Measurements from ENCODE around the gene ZFYVE21. TPM values are rescaled to one million over a fixed set of nuclear protein-coding genes. Genes with fewer than 3 reads are reported as not detected.
A peak's percentile ranks its signal among the peaks of the same experiment; 100 is the strongest.
"Not testable (repeated sequence)": the region's sequence is repeated elsewhere in the genome, so short reads cannot be mapped to it uniquely, and the experiment has no call there.

The ZFYVE21 gene
- total RNA-seq (2014; rRNA removed; shearing (Covaris generic)) = 34.5 and 37.0 TPM in 2 replicates

GRCh38 chr14:103715052-103716000, at the start of gene ZFYVE21, which contains the start of gene XRCC3:
TSS of gene ZFYVE21 (plus strand) at chr14:103715810. CDS start at chr14:103715842, 32 bp downstream.
TSS of gene XRCC3 (minus strand) at chr14:103715451. CDS start at chr14:103711087, 4,364 bp downstream.
- DNase-seq (ENCODE audit: low read depth) = peak; percentile 97

- no peak for DNase-seq (ENCODE audit: low read depth)
Measured at GRCh38 chr14:103667671-103668070, 47.9 kb upstream of the ZFYVE21 start.

DNA sequence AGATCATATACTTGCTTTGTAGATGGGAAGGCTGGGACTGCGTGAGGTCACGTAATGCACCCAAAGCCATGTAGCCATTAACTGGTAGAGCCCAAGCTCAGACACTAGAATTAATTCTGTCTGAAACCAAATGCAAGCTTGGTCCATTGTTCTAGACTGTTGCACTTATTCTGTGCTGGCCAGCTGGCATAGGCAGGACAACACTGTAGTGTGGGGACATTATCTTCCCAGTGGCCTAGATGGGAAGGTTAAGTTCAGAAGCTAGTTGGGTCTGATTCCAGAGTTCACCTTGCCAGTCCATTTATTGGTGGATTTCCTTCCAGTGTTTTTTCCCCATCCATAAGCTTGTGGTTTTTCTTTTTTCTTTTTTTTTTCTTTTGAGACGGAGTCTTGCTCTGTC, 47.5 kb upstream of the ZFYVE21 start:
- no peak for DNase-seq (ENCODE audit: low read depth)

DNA sequence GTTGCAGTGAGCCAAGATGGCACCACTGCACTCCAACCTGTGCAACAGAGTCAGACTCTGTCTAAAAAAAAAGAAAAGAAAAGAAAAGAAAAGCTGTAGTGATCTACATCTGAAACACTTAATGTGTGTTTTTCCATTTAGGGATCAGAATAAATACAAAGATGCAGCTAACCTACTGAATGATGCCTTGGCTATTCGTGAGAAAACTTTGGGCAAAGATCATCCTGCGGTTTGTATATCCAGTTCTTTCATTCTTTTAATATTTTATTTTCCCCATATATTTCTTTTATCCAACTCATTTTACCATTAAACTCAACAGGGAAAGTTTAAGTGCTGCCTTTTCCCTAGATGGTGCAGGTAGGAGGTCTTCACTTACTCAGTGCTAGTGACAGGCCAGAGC, 46.2 kb upstream of the ZFYVE21 start:
- DNase-seq (ENCODE audit: low read depth) = no peak

- no peak for DNase-seq (ENCODE audit: low read depth)
Measured at GRCh38 chr14:103671911-103672310, 43.7 kb upstream of the ZFYVE21 start.

- no peak for DNase-seq (ENCODE audit: low read depth)
Measured at GRCh38 chr14:103675957-103676356, 39.7 kb upstream of the ZFYVE21 start.

DNA sequence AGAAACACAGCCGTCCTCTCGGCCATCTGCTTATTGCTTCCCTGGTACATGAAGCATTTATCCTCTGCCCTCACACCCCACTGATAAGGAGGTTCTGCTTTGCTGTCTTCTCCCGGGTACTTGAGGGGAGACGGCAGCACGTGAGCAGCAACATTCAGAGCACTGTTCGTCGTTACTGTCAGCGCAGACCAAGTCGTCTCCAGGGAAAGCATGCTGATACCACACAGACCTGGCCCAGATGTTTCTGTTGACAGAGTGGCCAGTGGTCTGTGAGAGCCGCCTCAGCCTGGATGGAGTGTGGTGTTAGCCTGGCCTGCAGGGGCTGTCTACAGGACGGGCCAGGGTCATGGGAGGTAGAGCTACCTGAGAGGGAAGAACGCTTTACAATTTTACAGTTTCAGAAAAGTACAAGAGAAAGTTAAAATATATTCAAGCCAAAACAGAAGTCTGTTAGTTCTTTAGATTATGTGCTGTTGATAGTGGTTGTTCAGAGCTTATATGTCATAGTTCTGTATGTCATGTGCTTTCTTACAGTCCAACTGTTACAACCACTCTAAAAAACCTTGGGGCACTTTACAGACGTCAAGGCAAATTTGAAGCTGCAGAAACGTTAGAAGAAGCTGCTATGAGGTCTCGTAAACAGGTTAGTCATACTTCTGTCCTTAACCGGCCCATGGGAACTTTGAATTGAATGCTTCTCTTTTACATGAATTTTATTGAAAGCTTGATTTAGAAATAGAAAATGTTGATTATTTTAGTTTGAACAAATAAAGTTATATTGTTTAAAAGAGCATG, 38.5 kb upstream of the ZFYVE21 start:
- no peak for DNase-seq (ENCODE audit: low read depth)

DNA sequence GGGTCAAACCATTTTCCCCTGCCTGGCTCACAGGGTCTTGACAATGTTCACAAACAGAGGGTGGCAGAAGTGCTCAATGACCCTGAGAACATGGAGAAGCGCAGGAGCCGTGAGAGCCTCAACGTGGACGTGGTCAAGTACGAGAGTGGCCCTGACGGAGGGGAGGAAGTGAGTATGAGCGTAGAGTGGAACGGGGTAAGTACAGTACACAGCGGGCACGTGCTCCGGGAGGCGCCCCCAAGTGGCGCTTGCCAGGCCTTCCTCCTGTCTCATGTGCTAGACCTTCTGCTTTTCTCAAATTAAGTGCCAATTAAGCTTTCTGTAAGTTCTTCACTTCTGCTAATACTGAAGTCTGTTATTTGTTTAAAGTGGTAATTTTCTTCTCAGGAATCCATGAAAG, 36.3 kb upstream of the ZFYVE21 start:
- DNase-seq (ENCODE audit: low read depth) = no peak

GRCh38 chr14:103680491-103681231, 34.9 kb upstream of the ZFYVE21 start:
- no peak for DNase-seq (ENCODE audit: low read depth)

- DNase-seq (ENCODE audit: low read depth) = no peak
Measured at GRCh38 chr14:103683139-103683538, 32.5 kb upstream of the ZFYVE21 start.

GRCh38 chr14:103684471-103684870, 31.1 kb upstream of the ZFYVE21 start:
- no peak for DNase-seq (ENCODE audit: low read depth)

DNA sequence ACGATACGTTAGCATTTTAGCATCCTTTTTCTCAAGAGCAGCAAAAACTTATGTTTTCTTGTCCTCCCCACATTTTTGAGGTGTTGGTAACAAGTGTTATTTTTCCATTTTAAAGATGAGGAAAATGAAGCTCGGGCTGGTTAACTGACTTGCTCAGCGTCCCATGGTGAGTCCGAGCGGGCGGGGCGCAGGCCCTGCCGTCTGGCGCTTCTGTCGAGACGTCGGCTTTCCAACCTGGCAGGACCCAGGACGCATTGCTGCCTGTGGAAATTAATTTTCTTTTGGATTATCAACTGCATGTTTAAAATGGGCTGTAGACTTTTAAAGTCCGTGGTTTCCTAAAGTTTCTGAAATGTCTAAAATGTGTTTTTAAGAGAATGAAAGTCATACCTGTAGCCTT, 30.7 kb upstream of the ZFYVE21 start:
- no peak for DNase-seq (ENCODE audit: low read depth)

- DNase-seq (ENCODE audit: low read depth) = no peak
Measured at GRCh38 chr14:103685276-103686211, 30.1 kb upstream of the ZFYVE21 start.

GRCh38 chr14:103686831-103687485, 28.7 kb upstream of the ZFYVE21 start:
- DNase-seq (ENCODE audit: low read depth) = no peak

DNA sequence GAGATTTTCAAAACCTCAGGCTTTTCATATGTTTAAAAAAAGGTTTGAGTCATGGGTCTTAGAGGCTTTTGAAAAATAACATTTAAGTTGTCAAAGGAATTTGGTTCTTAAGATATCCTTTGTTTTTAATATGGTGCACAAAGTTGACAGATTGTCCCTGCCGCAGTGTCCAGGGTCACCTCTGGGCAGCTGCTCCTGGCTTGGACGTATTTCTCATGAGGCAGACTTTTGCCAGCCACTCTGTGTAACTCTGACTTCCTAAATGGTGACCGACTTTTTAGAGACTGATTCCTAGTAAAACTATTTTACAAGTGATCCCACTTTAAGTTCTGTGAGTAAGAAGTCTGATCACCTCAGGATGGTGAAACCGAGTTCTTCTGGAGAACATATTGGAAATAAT, 27.9 kb upstream of the ZFYVE21 start:
- DNase-seq (ENCODE audit: low read depth) = no peak

DNA sequence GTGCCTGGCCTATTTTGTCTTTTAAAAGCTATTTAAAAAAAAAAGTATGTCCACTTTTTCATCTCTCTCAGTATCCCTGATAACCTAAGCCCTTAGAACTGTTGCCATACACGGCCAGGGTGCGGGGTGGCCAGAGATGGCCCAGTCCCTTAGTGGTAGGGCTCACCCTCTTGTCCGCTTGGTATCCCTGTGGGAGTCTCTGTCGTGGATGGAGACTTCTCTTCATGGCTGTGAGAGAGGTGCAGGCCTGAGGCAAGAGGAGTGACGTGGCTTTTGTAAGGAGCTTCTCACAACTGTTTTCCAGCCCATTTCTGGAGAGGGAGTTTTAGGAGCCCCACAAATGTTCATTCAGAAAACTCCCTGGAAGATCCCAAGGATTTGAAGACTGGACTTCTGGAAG, 27.2 kb upstream of the ZFYVE21 start:
- DNase-seq (ENCODE audit: low read depth) = no peak

GRCh38 chr14:103688906-103689902, 26.4 kb upstream of the ZFYVE21 start:
- peak; percentile 49 for DNase-seq (ENCODE audit: low read depth)

DNA sequence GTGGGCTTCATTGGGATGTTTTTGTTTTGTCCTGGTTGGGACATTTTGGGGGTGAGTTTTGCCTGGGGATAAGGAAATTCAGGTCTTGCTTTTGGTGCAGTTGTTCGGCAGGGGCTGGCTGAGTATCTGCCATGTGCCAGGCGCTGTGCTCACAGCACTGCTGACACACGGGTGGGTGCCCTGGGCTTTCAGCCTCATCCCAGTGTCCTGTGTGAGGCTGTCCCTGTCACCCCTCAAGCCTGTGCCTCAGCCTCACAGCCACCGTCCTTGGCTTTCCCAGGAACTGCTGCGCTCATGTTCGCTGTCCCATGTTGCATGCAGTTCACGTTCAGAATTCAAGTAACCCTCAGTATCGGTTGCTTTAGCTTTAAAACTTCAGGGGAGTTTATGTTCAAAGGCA, 25.3 kb upstream of the ZFYVE21 start:
- no peak for DNase-seq (ENCODE audit: low read depth)

- not testable (repeated sequence) for DNase-seq (ENCODE audit: low read depth)
Measured at GRCh38 chr14:103691655-103692054, 24.0 kb upstream of the ZFYVE21 start.
